Measurements from ENCODE around the gene LRRC74A. TPM values are rescaled to one million over a fixed set of nuclear protein-coding genes. Genes with fewer than 3 reads are reported as not detected.
"Not testable (repeated sequence)": the region's sequence is repeated elsewhere in the genome, so short reads cannot be mapped to it uniquely, and the experiment has no call there.

Gene LRRC74A
- total and polyA plus RNA-seq, 2 experiments from 2014 or later = not detected

- TF ChIP-seq ZNF114 (CRISPR knock-in tag; IDR thresholded peaks at IDR 0.05) (no peak), NANOG (IDR thresholded peaks at IDR 0.05; ENCODE audit: borderline replicate concordance) (no peak), CREB1 (CRISPR knock-in tag; IDR thresholded peaks at IDR 0.05; ENCODE audit: low read depth) (no peak), EZH2 (IDR thresholded peaks at IDR 0.05; ENCODE audit: low read depth, unreplicated experiment) (no peak), POLR2AphosphoS5 (IDR thresholded peaks at IDR 0.05; ENCODE audit: low read depth) (no peak)
- TF ChIP-seq, protein P1, sequence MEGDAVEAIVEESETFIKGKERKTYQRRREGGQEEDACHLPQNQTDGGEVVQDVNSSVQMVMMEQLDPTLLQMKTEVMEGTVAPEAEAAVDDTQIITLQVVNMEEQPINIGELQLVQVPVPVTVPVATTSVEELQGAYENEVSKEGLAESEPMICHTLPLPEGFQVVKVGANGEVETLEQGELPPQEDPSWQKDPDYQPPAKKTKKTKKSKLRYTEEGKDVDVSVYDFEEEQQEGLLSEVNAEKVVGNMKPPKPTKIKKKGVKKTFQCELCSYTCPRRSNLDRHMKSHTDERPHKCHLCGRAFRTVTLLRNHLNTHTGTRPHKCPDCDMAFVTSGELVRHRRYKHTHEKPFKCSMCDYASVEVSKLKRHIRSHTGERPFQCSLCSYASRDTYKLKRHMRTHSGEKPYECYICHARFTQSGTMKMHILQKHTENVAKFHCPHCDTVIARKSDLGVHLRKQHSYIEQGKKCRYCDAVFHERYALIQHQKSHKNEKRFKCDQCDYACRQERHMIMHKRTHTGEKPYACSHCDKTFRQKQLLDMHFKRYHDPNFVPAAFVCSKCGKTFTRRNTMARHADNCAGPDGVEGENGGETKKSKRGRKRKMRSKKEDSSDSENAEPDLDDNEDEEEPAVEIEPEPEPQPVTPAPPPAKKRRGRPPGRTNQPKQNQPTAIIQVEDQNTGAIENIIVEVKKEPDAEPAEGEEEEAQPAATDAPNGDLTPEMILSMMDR (conservative IDR thresholded peaks at IDR 0.05; ENCODE audit: low read depth in 2 of 2) = no peak
- TF ChIP-seq, protein P2, sequence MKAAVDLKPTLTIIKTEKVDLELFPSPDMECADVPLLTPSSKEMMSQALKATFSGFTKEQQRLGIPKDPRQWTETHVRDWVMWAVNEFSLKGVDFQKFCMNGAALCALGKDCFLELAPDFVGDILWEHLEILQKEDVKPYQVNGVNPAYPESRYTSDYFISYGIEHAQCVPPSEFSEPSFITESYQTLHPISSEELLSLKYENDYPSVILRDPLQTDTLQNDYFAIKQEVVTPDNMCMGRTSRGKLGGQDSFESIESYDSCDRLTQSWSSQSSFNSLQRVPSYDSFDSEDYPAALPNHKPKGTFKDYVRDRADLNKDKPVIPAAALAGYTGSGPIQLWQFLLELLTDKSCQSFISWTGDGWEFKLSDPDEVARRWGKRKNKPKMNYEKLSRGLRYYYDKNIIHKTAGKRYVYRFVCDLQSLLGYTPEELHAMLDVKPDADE (IDR thresholded peaks at IDR 0.05) = no peak
Measured at GRCh38 chr14:76910371-76910890, 84.2 kb downstream of the LRRC74A start (continued).

GRCh38 chr14:76911473-76911872 lies 85.3 kb downstream of the LRRC74A start:
- no peak overlapping the region for H3K27ac Mint-ChIP-seq
- no peak overlapping the region for H2AFZ ChIP-seq
- peaks cover 3% of the 10 kb centered on the region; the same call in 1 of the 3 replicates for H3K9me3 Mint-ChIP-seq
- H3F3A ChIP-seq (replicated peaks; ENCODE audit: low read depth) = no peaks in the 10 kb centered on the region
- peaks cover 3% of the 10 kb centered on the region; the same call in 1 of the 2 replicates for H3K4me1 ChIP-seq (ENCODE audit: insufficient read depth)
- H3K36me3 Mint-ChIP-seq (ENCODE audit: low read depth) = no peaks in the 10 kb centered on the region
- no peak for ATAC-seq
- no peaks in the 10 kb centered on the region for H4K20me1 ChIP-seq (replicated peaks; ENCODE audit: insufficient read depth)
- TF ChIP-seq, protein P2 (IDR thresholded peaks at IDR 0.05) = no peak
- TF ChIP-seq, protein P1 (conservative IDR thresholded peaks at IDR 0.05; ENCODE audit: low read depth in 2 of 2) = no peak
- no peaks in the 10 kb centered on the region for H3K79me2 ChIP-seq (replicated peaks; ENCODE audit: insufficient read depth)
- no peak overlapping the region for H3K4me3 Mint-ChIP-seq
- H3K4me3 ChIP-seq = no peak overlapping the region
- H3K27me3 Mint-ChIP-seq (ENCODE audit: insufficient read depth, low read depth, poor library complexity) = peaks cover 9% of the 10 kb centered on the region
- no peak overlapping the region for H3K4me2 ChIP-seq
- H3K4me1 Mint-ChIP-seq = peaks cover 16% of the 10 kb centered on the region
- no peak overlapping the region for H3K27ac ChIP-seq (ENCODE audit: low read depth)
- no peak for DNase-seq (ENCODE audit: low spot score)
- H3K27me3 ChIP-seq (ENCODE audit: insufficient read depth) = no peaks in the 10 kb centered on the region
- H3K36me3 ChIP-seq (ENCODE audit: insufficient read depth) = no peaks in the 10 kb centered on the region
- H3K9me2 ChIP-seq (ENCODE audit: insufficient read depth) = peaks cover 4% of the 10 kb centered on the region; the same call in 1 of the 2 replicates

GRCh38 chr14:76914533-76915081 lies 88.4 kb downstream of the LRRC74A start:
- Histone ChIP-seq H3K4me1 (ENCODE audit: insufficient read depth) (peaks cover 26% of the 10 kb centered on the region), H3F3A (replicated peaks; ENCODE audit: low read depth) (peaks cover 15% of the 10 kb centered on the region)
- H3K4me3 ChIP-seq; H3K9me3 Mint-ChIP-seq; H3K4me2 ChIP-seq; H3K36me3 ChIP-seq (ENCODE audit: insufficient read depth); H3K27ac ChIP-seq (ENCODE audit: low read depth); H3K27ac Mint-ChIP-seq; H3K36me3 Mint-ChIP-seq (ENCODE audit: low read depth); DNase-seq (ENCODE audit: low spot score); H2AFZ ChIP-seq; ATAC-seq; H3K4me3 Mint-ChIP-seq; H4K20me1 ChIP-seq (replicated peaks; ENCODE audit: insufficient read depth); H3K79me2 ChIP-seq (replicated peaks; ENCODE audit: insufficient read depth); H3K27me3 ChIP-seq (ENCODE audit: insufficient read depth); H3K9me2 ChIP-seq (ENCODE audit: insufficient read depth): not testable (repeated sequence)
- Mint-ChIP-seq H3K27me3 (ENCODE audit: insufficient read depth, low read depth, poor library complexity) (peaks cover 24% of the 10 kb centered on the region), H3K4me1 (peaks cover 44% of the 10 kb centered on the region)
